Stimulated activated CD4-positive, alpha-beta T cell treated with anti-CD3 and anti-CD28 coated beads, Interleukin-2, amount 100 ng/mL, for 48 hours (primary cell): ENCODE data around the gene NPTXR.
A peak's percentile ranks its signal among the peaks of the same experiment; 100 is the strongest.
"Not testable (repeated sequence)": the region's sequence is repeated elsewhere in the genome, so short reads cannot be mapped to it uniquely, and the experiment has no call there.

Experiments used
- DNase-seq, 2 donors: peaks; one replicate each; pipeline ENCODE4 v3.0.0-alpha.2; 2020

NPTXR gene

DNA sequence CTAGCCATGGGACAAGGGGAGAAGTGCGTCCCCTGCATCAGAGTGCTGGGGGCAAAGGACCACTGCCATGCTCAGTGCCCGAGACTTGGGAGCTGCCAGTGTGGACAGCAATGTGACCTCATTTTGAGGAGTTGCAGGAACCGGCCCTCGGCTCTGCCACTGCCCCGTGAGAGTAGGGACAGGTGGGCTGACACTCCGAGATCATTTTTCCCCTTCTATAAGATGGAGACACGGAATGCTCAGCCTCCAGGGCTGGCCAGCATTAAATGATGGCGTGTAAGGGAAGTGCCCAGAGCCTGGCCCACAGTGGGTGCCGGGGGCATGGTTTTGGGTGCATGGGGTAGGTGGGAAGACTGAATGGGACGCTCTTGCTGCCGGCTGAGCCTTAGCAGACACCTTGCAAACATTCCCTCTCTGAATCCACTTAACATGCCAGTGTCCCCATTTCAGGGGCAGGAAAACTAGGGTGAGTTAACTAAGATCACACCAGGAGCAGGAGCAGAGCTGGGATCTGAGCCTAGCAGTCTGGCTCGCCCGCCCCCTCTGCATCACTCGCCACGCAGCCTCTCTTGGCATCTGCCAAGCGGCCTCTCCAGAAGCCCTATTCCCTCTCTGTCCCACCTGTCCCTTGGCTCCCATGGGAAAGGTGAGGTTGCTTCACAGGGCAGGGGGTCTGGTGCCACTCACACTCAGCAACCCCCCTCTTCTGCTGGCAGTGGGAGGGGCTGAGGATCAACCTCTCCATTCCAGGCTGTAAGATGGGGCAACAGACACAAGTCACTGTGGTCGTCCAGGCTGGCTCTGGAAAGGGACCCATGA, 13.6 kb downstream of the NPTXR start:
- no peak for DNase-seq

DNA sequence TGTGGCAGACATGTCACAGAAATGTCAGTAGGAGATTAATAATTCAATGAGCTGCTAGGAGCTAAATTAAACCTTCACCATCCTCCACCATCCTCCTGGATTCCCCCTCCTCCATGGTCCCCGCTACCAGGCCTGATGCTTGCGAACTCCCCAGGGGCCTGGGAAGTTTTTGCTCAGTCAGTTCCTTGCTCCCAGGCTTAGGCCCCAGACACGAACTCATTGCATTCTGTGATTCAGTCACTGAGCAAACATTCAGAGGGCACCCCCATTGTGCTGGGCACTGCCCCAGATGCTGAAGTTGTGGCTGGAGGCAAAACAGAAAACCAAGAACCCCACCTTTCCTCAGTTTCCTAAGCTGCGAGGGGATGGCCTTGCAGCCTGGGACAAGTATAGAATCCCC, 14.3 kb downstream of the NPTXR start:
- no peak for DNase-seq

DNA sequence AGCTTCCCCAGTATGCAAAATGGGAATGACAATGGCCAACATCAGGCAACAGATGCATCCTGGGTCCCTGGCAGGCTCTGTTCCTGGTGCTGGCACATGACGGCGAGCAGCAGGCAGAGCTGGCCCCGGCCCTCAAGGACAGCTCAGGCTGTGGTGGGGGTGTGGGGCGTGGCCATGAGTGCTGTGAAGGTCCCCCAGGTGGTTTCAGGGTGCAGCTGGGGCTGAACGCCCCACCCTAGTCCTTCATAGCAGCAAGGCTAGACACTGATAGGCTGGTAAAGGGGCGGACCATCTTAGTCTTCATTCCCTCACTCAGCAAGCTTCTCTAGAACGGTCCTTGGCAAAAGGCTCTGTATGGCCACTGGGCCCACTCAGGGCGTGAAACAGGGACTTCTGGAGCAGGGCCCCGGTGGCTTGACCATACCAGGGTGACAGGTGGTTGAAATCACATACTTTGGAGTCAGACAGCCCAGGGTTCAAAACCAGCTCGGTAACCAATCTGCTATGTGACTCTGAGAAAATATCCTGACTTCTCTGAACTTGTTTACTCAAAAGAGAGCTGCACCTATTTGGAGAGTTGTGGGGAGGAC, 15.1 kb downstream of the NPTXR start:
- DNase-seq = no peak

DNA sequence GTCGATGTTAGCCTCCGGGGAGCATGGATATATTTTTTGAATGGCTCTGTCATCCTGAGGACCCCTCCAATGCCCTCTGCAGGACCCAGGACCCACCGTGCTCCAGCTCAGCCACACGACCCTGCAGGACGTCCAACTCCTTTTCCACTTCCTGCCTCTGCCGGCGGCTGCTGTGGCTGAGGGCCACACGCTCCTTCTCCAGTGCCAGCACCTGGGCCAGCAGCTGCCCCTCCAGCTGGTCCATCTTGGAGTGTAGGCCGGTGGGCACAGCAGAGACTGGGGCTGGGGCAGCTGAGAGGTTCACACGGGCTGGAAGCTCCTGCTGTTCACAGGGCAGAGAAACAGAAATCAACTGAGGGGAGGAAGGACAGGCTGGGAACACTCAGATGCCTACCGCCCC, 15.6 kb downstream of the NPTXR start:
- DNase-seq = no peak

DNA sequence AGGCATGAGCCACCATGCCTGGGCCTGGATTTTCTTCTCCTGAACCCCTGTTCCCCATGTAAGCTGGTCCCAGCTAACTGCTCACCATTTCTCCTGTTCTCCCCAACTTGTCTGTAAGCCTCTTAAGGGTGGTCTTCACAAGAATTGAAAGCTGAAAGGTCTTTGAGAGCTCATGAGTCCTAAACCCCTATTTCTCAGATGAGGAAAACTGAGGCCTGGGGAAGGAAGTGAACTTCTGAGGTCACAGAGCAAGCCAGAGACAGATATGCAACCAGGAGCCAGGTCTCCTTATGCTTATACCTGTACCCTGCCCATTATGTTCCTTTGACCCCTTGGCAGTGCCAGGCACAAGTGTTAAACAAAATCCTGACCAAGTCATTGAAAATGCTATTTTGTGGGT, 16.3 kb downstream of the NPTXR start:
- DNase-seq = no peak

DNA sequence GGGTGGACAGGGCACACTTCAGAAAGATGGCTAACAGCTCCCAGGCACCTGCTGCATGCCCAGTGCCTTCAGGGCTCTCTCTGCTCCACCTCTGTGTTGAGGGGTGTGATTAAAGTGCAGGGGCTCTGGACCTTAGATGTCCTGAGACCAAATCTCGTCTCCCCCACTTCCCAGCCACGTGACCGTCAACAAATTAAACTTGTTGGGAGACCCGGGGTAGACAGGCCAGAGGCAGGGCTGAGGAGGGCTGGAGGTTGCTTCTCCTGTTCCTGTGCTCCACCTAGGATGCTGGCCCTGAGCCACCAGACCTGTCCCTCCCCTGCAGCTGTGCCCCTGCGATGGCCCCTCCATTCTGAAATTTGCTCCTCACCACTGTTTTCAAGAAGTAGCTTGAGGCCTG, 17.0 kb downstream of the NPTXR start:
- no peak for DNase-seq

DNA sequence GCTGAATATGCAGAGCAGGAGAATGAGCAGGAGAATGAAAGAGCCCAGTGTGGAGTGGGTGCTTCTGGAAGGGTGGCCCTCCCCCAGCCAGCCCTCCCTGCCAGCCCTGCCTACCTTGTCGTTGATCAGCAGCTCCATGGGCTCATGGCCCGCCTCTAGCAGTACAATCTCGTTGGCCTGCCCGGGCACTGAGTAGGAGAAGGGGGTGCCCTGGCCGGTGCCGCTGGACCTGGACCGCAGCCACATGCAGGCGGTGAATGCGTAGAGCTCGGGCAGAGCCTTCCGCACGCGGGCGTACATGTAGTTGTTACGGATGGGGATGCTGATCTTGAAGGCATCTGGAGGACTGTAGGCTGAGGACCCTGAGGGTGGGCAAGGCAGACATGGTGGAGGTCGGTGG, 17.4 kb downstream of the NPTXR start:
- no peak for DNase-seq

DNA sequence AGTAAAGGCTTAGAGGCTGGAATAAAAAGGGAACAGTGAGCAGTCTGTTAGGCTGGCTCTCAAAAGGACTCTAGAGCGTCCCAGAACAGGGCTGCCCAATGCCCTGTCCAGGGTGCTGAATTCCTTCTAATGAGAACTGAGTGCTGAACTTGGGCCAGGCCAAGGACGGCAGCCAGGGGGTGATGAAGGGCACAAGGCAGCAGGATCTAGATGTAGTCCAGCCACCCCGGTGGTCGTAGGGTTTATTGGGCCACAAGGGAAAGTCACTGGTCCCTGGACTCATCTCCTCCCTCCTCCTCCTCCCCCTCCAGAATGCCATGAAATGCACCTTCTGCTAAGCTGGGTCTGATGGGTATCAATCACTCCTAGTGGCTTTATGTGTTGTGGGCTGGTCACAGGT, 19.2 kb downstream of the NPTXR start:
- peak; percentile 44 to 47 for DNase-seq

DNA sequence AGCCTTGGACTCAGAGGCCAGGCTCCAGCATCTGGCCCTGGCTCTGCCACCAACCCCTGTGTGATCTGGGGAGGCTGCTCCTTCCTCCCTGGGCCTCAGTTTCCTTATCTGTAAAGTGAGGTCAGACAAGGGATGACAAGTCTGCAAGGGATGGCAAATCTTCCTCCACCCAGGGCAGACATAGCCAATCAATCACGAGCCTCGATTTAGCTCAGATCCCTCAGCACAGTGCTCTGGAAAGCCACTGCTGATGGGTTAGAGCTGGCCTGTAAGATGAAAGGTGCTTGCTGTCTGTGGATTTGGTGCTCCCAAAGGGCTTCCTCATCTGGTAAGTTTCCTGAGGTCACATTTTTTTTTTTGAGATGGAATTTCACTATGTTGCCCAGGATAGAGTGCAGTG, 20.2 kb downstream of the NPTXR start:
- DNase-seq = no peak

DNA sequence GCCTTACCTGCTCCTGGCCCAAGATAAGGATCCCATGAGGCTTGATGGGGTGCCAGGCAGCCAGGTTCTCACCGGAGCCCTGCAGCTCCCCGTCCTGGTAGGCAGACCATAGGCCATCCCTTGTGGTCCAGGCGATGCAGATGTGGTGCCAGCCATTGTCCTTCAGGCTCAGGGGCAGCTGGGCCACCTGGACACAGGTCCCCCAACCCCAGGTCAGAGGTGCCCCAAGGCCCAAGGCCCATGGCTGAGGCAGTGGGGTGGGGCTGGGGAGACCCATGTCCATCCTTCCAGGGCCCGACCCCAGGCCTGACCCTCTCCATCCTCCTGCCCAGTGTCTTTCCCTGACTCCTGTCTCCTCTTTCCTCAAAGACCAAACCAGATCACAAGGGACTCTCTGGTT, 20.8 kb downstream of the NPTXR start:
- DNase-seq = no peak

DNA sequence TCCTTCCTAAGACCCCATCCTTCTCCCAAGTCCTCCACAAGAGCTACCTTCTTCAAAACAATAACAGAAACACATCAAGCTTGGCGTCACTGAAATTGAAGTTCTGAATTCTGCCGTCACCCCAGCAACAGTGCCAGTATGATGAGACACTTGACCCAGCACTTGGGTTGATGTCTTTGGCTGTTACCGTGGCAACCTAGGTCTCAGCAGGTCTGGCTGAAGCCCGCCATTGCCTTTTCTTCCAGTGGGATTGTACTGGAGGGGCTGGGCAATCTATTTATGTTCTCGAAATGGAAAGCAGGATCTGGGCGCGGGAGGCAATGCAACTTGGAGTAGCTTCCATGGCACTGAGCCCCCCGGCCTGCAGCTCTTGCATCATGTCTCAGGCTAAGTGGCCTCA, 23.8 kb downstream of the NPTXR start:
- no peak for DNase-seq

DNA sequence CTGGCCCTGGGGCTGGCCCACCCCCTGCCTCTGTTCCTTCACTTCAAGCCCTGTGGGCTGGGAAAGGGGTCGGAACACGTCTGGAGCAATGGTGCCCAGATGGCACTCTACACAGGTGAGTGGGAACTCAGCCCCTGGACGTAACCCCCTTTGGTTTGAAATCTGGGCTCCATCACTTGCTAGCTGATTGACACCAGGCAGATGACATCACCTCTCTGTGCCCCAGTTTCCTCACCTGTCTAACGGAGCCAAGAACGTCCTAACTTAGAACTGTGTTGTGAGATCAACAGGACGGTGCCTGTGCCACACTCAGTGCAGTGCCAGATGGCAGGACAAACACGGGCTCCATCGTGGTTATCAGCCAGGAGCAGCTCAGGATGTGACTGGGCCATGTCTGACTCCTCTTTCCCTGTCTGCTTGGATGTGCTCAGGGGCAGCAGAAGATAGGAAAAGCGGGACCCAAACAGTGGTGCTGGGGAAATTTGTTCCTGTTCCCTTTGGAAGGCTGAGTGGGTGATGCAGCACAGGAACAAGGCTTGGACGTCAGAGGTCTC, 24.4 kb downstream of the NPTXR start:
- no peak for DNase-seq

DNA sequence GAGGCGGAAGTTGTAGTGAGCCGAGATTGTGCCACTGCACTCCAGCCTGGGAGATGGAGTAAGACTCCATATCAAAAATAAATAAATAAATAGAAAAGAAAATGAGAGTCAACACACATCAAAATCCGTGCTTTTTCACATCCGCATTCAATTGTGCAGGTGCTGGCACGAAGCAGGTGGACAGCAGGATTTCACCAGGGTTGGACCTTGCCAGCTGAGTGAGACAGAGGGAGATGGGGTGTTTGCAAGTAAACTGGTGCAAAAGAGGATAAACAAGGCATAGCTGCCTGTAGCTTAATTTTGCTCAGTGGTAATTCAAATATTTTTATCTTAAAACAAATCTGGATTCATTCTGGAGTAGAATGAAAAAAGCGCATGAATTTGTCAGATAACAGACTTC, 26.6 kb downstream of the NPTXR start:
- no peak for DNase-seq

DNA sequence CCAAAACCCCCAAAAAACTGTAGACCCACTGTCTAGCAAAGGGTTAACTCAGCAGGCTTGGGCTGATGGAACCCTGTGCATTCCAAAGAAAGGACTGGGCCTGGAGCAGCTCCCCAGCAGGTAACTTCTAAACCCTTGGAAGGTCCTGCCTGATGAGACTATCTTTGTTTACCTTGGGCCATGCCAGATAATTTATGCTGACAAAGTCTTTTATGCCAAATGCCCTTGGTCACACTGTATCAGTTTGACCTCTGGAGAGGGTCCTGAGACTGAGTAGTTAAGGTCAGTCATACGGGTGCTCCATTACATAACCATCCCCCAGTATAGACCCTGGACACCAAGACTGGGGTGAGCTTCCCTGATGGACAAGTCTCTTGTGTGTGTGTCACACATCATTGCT, 28.0 kb downstream of the NPTXR start:
- DNase-seq = no peak

DNA sequence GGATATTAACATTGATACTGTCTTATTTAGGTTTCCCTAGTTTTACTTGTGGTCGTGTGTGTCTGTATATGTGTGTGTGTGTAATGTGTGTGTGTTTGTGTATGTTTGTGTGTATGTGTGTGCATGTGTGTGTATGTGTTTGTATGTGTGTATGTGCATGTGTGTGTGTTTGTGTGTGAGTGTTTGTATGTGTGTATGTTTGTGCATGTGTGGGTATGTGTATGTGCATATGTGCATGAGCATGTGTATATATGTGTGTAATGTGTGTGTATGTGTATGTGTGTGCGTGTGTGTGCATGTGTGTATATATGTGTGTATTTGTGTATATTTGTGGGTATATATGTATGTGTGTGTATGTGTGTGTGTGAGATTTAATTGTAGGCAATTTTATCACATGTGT, 32.6 kb downstream of the NPTXR start:
- no peak for DNase-seq

DNA sequence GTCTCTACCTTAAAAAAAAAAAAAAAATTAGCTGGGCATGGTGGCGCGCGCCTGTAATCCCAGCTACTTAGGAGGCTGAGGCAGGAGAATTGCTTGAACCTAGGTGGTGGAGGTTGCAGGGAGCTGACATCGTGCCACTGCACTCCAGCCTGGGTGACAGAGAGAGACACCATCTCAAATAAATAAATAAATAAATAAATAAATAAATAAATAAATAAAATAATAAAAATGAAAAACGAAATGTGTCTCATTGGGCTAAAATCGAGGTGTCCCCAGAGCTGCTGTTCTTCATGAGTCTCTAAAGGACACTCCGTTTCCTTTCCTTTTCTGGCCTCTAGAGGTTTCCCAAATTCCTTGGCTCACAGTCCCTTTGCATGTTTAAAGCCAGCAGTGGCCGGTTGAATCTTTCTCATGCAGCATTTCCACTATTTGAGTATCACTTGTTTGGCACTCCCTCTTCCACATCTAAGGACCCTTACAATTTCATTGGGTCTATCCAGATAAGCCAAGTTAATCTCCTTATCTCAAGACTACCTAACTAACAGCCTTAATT, 38.7 kb downstream of the NPTXR start:
- not testable (repeated sequence) for DNase-seq

DNA sequence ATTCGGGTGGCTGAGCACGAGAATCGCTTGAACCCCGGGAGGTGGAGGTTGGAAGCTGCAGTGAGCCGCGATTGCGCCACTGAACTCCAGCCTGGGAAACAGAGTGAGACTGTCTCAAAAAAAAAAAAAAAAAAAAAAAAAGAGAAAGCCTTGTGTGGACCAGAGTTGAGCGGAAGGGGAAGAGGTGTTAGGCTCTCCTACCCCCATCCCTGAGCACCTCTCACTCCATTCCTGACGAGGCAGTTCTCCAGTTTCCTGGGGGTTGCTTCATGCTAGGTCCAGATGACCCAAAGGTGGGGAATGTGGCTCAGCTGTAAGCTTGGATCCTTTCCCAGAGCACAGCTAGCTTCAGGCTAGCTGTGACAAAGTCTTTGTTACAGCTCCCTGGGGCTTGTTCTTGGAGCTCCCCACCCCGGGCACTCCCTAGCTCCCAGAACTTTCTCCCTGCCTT, 41.1 kb downstream of the NPTXR start:
- no peak for DNase-seq

DNA sequence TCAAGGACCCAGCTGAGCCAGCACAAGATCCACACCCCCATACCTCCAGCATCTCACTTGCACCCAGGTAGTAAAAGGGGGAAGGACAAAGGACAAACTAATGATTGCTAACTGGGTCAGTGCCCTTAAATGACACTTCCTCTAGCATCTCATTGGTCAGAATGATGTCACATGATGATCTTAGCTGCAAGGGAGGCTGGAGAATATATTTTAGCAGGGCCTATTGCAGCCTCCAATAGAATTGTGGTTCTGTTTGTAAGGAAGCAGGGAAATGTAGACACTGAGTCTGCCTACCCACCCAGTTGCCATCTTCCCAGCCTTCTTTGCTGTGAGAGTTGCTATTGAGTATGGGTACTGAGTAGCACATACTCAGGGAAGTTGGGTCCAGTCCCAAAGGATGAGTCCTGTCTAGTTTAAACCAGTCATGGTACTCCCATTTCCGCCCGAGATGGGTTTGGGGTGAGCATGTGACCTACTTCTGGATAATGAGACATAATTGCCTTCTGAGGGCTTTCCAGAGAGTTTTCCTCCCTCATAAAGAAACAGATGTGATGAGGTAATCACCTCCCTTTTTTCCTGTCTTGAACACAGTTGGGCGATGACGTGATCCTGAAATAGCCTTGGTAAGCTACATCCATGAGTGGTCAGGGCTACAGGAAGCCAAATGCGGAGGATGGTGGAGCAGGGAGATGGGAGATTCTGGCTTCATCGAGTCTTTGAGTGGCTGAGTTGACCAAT, 44.4 kb downstream of the NPTXR start:
- no peak for DNase-seq

DNA sequence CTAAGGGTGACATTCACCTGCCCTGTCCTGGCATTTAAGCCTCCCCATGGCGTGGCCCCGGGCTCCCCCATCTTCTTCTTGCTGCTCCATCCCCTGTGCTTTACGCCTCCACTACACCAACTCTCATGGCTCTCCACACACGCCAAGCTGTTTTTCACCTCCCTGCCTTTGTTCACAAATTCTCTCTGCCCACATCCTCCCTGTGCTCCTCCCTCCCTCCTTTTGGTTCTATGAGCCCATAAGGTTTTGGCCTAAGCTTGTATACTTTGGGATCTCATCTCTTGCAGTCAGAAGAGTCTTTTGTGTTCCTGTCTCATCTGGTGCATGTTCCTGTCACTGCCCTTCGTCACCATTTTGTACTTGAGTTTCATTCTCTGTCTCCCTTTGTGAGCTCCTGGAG, 45.3 kb downstream of the NPTXR start:
- no peak for DNase-seq

DNA sequence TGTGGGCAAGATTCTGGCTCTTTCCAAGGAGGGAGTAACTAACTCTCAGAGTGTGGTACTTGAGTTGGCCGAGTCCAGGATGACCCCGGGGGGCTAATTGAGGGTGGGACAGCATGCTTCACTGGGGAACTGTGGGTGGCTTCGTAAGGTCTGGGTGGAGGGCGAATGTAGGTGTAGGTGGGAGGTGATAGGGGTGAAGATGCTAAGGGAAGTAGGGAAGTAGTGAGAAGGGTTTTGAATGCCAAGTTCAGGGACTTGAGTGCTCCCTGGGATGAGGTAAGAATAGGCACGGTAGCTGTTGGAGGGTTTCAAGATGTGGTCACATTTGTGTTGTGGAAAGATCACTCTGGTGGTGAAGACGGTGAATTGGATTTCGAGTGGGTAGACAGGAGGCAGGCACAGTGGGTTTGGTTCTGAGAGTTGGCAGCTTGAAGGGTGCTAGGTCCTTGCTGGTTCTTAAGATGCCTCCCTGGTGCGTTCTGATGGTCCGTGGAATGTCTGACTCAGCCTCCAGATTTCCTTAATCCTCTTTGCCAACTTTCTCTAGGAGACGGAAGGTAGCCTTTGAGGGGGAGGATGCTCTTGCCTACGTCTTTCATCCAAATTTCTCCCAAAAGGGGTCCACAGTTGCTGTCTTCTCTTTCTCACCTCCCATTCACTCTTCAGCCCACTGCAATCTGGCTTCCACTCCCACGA, 47.4 kb downstream of the NPTXR start:
- no peak for DNase-seq

DNA sequence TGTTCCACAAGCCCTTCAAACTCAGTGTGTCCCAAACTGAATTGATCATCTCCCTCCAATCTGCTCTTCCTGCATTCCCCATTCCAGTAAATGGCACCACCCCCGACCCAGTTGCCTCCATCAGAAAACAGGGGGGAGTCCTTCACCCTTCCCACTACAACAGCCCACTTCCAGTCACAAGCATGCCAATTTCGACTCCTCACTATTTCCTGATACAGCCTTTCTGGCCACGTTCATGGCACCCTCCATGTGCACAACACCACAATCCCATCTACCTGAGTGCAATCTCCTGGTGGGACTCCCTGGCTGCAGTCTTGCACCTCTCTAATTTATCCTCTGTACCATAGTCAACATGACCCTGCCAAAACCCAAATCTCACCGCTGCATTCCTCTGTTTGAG, 48.3 kb downstream of the NPTXR start:
- DNase-seq = no peak

DNA sequence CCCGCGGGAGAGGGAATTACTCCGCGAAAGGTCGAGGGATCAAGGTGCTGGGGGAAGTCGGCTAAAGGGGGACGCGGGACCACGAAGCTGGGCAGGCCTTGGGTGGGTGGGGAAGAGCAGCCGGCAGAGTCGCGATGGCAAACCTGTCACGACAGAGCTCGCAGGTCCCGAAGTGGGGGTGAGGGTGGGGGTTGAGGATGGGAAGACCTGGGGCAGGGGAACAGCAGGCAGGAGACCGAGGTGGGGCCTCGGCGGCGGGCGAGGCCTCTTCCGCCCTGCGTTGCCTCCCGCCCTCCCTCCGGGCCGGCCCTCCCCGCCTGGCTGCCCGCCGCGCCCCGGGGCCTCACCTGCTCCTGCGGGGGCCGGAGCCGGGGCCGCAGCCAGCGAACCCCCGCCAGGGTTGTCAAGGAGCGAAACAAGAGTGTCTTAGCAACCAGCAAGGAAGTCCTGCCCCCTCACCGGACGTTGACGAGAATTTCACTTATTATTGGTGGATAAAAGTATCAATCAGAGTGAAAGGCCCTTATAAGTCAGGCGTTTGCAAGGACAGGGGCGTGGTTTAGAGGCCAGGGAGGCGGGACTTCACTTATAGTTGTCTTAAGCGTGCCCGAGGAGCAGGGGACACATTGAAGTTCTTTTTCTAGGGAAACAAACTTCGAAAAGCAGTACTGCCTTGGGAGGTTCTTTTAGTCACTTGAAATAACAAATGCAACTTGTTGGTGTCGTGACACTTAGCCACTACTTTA, 49.9 kb downstream of the NPTXR start, which contains the start of gene DNAL4:
TSS of gene DNAL4 (minus strand) at position 423 of the 746 bp plus-strand sequence. CDS start 11,412 bp downstream, outside the sequence.
- peak; percentile 83 to 85 for DNase-seq
